ENCODE data around the gene TSNAXIP1.

DNA sequence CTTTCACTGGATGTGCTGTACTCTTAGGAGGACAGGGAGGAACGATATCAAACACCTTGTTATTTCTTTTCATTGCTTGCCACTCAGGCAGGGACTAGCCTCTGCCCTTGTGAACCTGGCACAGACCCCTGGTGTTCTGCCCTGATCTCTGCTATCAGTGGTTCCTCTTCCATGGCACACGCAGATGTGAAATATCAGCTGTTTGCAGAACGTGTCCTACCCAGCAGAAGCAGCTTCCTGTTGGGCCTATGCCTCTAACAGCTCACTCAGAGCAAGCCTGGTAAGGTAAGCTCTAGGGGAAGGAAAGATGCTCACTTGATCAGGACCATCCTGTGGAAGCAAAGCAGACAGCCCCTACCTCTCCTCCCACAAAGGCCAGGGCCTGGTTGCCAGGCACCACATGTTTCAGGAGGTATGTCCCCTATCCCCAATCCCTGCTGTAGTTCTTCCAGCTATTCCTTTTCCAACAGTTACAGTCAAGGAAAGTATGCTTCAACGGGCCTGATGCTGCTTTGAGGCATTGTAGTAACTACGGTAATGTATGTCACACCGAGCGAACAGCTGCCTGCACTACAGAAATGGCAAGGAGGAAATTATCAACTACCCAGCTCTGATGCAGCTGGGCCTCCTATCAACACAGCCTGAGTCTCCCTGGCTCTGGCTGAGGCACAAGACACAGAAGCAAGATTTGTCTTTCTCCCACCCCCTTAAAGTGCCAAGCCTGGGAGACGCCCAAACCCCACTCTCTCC lies 46.3 kb upstream of the TSNAXIP1 start:
- TF ChIP-seq, protein P1, sequence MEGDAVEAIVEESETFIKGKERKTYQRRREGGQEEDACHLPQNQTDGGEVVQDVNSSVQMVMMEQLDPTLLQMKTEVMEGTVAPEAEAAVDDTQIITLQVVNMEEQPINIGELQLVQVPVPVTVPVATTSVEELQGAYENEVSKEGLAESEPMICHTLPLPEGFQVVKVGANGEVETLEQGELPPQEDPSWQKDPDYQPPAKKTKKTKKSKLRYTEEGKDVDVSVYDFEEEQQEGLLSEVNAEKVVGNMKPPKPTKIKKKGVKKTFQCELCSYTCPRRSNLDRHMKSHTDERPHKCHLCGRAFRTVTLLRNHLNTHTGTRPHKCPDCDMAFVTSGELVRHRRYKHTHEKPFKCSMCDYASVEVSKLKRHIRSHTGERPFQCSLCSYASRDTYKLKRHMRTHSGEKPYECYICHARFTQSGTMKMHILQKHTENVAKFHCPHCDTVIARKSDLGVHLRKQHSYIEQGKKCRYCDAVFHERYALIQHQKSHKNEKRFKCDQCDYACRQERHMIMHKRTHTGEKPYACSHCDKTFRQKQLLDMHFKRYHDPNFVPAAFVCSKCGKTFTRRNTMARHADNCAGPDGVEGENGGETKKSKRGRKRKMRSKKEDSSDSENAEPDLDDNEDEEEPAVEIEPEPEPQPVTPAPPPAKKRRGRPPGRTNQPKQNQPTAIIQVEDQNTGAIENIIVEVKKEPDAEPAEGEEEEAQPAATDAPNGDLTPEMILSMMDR (IDR thresholded peaks at IDR 0.05): no peak
- no peak for TF ChIP-seq POLR2A (IDR thresholded peaks at IDR 0.05)
